ENCODE data around the gene CYTL1. TPM values are rescaled to one million over a fixed set of nuclear protein-coding genes. Genes with fewer than 3 reads are reported as not detected.
A peak's percentile ranks its signal among the peaks of the same experiment; 100 is the strongest.
"Not testable (repeated sequence)": the region's sequence is repeated elsewhere in the genome, so short reads cannot be mapped to it uniquely, and the experiment has no call there.

Gene CYTL1
- total RNA-seq, 1 donor from 2014 or later, result 46.0 TPM

DNA sequence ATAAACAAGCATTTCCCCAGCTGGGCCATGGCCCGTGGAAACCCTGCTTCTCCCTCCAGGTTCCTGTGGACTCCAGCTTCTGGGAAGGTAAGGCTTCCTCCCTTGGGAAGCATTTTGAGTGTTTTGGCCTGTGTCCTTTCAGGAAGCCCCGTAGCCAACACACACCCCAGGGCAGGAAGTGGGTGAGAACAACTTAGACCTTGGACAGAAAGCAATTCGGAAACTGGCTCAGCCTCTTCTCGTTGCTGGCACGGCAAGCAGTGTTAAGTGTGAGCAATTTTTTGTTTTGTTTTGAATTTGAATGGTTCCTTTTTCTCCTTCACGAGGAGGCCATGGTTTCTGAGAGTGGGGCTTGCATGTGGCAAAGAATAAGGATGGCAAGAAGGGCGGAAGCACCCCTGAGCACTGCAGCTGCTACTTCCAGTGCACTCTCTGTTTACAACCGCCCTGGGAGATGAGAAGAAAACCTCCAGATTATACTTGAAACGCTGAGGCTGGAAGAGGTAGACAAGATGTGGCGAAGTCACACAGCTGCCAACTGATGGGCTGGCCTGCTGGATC, 14.1 kb upstream of the CYTL1 start:
- peak; percentile 75 to 93 for DNase-seq (ENCODE audit: low read depth in 2 of 2)

- DNase-seq (ENCODE audit: low read depth in 2 of 2), result no peak
Measured at GRCh38 chr4:5032813-5033212, 13.6 kb upstream of the CYTL1 start.

DNA sequence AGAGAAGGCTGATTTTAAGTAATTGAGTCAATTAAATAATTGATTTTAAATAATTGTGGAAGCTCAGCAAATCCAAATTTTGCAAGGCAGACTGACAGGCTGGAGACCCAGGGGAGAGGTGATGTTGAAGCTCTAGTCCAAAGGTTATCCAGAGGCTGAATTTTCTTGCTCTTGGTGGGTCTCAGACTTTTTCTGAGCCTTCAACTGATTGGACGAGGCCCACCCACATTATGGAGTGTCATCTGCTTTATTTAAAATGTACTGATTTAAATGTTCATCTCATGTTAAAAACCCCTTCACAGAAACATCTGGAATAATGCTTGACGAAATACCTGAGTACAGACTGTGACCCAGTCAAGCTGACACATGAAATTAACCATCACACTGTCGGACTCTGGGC, 11.7 kb upstream of the CYTL1 start:
- no peak for DNase-seq (ENCODE audit: low read depth in 2 of 2)

DNA sequence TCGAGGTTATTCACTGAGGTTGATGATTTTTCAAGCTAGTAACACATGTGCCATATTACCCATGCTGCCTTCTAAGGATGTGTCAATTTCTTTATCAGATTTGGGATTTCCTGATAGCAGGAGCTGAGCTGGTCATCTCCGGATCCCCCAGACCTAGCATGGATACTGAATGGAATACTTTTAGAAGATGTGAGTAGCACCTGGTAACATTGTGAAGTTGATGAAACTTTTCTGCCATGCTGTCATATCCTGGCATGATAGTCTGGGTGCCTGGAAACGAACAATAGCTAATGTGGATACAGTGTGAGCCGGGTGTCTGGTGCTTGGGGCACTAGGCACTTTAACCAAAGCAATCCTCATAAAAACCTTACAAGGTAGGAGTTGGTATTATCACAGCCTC, 11.0 kb upstream of the CYTL1 start:
- DNase-seq (ENCODE audit: low read depth in 2 of 2), result peak; percentile 38 to 83

- no peak for DNase-seq (ENCODE audit: low read depth in 2 of 2)
Measured at GRCh38 chr4:5029447-5029846, 10.2 kb upstream of the CYTL1 start.

DNA sequence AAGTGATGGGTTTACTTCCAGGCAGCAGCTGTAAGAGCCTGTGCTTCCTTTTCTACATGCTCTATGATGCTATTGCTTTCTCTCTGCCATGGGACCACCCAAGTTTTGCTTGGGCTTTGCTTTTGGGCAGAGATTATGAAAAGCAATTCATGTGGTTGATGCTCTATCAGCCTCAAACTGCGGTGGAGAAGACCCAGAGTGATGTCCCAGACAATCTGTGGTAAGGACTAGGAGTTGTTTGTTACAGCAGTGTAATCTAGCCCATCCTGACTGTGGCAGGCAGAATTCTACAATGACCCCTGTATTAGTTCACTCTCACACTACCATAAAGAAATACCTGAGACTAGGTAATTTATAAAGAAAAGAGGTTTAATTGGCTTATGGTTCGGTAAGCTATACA, 9.2 kb upstream of the CYTL1 start:
- DNase-seq (ENCODE audit: low read depth in 2 of 2), result no peak

DNA sequence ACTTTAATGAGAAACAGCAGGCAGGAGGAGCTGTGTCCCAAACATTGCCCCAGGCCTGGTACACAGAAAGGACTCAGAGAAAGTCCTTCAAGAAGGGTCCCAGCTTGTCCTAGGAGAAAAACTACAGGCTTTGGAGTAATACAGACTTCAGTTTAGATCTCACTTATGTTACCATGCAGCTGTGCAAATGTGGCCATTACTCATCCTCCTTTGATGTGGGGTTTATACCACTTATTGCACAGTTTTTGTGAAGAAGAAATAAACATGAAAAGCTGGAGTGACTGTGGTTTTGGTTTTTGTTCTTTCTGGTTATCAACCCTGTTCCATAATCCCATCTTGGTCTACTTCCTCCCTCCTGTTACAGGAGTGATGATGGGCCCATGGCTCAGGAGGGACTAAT, 8.1 kb upstream of the CYTL1 start:
- no peak for DNase-seq (ENCODE audit: low read depth in 2 of 2)

GRCh38 chr4:5026371-5026770, 7.1 kb upstream of the CYTL1 start:
- DNase-seq (ENCODE audit: low read depth in 2 of 2), result no peak

- no peak for DNase-seq (ENCODE audit: low read depth in 2 of 2)
Measured at GRCh38 chr4:5024673-5025072, 5.4 kb upstream of the CYTL1 start.

- DNase-seq (ENCODE audit: low read depth in 2 of 2), result no peak
Measured at GRCh38 chr4:5021546-5021945, 2.3 kb upstream of the CYTL1 start.

DNA sequence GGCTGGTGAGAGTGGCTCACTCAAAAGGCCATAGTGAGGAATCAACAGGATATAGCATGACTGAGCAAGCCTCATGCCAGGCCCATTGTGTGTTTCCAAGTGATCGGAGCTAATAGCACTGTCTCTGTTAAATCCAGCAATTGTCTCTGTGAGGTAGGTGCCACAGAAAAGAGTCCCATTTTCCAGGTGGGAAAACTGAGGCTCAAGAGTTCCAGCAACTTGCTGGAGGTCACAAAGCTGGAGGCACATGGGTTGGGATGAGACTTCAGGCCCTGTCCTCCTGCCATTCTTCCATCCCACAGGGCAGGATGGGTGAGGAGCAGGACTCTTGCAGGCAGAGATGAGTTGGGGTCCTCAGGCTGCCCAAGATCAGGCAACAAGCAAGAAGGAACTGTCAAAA, 1.1 kb upstream of the CYTL1 start:
- peak in 1 of 2 donors; percentile 45 for DNase-seq (ENCODE audit: low read depth in 2 of 2)

DNA sequence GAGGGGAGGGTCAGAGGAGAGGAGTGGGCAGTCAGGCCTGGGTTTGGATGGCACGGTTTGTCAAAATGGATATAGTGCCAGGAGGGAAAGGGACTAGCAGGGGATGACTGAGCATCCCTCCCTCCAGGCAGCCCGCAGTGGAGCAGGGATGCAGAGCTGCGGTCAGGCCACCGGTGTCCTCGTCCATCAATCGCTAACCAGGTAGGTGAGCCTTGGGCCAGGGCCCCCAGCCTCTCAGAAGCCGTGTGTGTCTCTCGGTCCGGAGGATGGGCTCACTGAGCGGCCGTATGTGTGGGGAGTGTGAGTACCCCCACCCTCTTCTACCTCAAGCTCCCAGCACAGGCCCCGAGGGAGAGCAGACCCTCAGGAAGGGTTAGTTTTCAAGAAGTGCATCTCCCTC, 538 bp upstream of the CYTL1 start:
- DNase-seq (ENCODE audit: low read depth in 2 of 2), result no peak

DNA sequence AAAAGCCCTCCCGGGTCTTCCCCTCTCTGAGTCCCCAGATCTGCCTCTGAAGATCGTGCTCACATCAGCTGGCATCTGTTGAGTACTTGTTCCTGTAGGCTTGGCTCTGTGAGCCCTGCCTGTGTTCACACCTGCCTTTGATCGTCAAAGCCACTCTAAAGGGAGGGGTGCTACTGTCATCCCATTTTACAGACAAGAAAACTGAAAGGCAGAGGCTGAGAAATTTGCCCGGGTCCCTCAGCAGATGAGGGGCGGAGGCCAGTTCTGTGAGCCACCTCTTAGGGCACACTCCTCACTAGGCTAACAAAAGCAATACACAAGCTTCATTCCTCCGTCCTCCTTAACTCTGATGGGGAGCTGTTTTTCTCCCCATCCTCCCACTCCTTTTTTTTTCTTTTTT, 655 bp downstream of the CYTL1 start:
- DNase-seq (ENCODE audit: low read depth in 2 of 2), result no peak

GRCh38 chr4:5018096-5018495, 1.2 kb downstream of the CYTL1 start:
- peak in 1 of 2 donors; percentile 43 for DNase-seq (ENCODE audit: low read depth in 2 of 2)

GRCh38 chr4:5014007-5014682, 5.1 kb downstream of the CYTL1 start:
- DNase-seq (ENCODE audit: low read depth in 2 of 2), result no peak

DNA sequence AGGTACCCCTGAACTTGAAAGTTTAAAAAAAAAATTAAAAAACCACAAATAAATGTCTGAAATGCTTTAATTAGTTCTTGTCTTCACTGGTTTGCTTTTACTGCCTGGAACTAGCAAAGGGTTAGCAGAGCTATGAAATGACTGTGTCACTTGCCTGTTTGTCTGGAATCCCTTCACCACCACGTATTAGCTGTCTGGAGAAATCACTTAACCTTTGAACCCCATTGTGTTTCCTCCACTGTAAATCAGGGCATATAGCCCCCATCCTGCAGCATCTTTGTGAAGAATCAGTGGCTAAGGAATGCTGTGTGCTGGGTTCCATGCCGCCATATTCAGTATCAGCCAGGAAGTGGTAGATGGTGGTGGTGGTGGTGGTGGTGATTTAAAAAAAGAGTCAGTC, 6.3 kb downstream of the CYTL1 start:
- no peak for DNase-seq (ENCODE audit: low read depth in 2 of 2)

DNA sequence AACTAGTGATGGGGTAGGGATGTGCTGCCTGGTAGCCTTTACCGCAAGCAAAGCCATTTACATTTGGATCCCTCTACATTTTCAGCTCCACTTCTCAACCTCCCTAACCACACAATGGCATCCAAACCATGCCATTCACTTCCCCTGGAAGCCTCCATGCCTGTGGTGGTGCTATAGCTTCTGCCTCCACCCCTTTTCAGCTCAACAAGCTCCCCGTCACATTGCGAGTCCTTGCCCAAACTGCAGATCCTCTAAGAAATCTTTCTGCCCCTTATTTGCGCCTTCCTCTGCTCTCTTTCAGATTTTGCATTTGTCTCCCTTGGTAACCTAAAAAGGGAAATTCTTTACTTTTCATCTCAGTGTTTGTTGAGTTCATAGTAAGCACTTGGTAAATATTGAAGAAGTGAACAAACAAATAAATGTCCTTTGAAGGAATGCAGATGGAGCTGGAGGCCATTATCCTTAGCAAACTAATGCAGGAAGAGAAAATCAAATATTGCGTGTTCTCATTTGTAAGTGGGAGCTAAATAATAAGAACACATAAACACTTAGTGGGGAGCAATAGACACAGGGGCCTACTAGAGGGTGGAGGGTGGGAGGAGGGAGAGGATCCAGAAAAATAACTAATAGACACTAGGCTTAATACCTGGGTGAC, 6.9 kb downstream of the CYTL1 start:
- DNase-seq (ENCODE audit: low read depth in 2 of 2), result no peak

GRCh38 chr4:5010984-5011383, 8.3 kb downstream of the CYTL1 start:
- DNase-seq (ENCODE audit: low read depth in 2 of 2), result no peak

DNA sequence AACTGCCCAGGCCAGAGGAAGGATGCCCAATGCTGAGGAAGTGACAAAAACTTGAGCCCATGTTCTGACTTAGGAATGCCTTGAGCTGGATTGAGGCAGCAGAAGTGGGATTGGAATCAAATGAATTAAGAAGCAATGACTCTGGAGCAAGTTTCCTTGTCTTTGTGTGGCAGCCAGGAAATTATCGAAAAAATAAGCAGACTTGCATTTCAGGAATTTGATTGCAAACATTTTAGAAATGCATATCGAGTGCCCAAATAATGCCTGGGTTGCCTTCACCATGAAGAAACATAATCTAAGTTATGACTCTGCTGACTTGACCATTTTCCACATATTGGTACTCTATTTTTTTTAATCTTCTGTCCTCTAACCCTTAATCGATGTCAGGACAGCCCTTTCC, 9.5 kb downstream of the CYTL1 start:
- no peak for DNase-seq (ENCODE audit: low read depth in 2 of 2)

- DNase-seq (ENCODE audit: low read depth in 2 of 2), result not testable (repeated sequence)
Measured at GRCh38 chr4:5006932-5007331, 12.3 kb downstream of the CYTL1 start.

DNA sequence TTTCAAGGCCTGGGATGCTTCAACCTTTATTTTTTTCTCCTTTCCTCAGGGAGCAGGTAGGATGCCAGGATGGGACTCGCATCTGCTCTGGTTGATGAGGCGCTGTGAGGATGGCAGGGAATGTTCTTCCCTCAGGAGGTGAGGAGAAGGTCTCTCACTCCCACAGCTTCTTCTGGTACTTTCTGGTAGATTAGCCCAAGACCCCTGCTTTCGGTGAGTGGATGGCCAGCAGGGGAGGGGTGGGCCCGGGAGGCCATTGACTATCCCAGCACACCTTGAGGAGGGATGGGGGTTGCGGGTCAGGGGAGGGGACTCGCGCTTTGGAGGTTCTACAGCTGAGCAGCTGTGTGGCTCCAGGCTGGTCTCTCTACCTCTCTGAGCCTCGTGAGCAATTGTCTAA, 14.8 kb downstream of the CYTL1 start:
- no peak for DNase-seq (ENCODE audit: low read depth in 2 of 2)

DNA sequence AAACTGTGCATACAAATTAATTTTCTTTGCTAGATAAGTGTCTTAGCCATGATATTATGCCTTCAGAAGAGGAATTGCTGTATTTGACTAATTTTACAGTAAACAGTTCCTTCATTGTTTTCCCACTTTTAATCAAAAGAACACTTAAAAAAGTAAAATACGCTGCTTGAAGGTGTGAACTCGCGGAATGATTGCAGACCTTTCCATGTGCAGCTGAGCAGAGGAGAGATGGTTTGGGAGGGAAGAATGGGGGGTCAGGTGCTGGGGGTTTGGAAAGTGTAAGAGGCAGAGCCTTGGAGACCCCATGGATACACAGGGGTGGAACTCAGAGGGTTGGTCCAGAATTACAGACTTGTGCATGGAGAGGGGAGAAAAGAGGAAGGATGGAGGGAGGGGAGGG, 15.3 kb downstream of the CYTL1 start:
- no peak for DNase-seq (ENCODE audit: low read depth in 2 of 2)

- DNase-seq (ENCODE audit: low read depth in 2 of 2), result no peak
Measured at GRCh38 chr4:5003372-5003857, 15.8 kb downstream of the CYTL1 start.
